Measurements from ENCODE around the gene ANKRD13A.

DNA sequence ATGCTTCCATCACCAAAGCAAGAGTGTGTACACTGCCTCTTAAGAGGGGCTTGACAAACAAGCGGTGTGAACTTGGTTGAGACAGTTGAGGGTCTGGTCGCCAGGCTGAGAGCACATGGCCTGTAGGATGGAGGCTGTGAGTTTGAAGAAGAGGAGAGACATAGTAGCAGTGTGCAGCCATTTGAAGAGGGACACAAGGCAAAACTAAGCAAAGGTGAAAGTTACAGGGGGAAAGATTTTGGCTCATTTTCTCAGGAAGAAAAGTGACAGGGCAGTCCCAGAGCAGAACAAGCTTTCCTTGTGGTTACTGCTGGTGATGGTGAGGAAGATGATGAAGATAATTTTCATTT is 60.4 kb downstream of the ANKRD13A start:
- TF ChIP-seq RBAK (CRISPR knock-in tag; IDR thresholded peaks at IDR 0.05) = no peak
- no peak for TF ChIP-seq ZNF672 (CRISPR knock-in tag; IDR thresholded peaks at IDR 0.05)
- TF ChIP-seq EZH2 (conservative IDR thresholded peaks at IDR 0.05; ENCODE audit: low read depth, low read length) = no peak
- no peak for TF ChIP-seq ZNF546 (CRISPR knock-in tag; conservative IDR thresholded peaks at IDR 0.05)
- TF ChIP-seq POLR2AphosphoS5 (IDR thresholded peaks at IDR 0.05; ENCODE audit: low read depth, low read length) = no peak
- TF ChIP-seq RNF2 (conservative IDR thresholded peaks at IDR 0.05; ENCODE audit: low read depth) = no peak
- TF ChIP-seq, protein P1, sequence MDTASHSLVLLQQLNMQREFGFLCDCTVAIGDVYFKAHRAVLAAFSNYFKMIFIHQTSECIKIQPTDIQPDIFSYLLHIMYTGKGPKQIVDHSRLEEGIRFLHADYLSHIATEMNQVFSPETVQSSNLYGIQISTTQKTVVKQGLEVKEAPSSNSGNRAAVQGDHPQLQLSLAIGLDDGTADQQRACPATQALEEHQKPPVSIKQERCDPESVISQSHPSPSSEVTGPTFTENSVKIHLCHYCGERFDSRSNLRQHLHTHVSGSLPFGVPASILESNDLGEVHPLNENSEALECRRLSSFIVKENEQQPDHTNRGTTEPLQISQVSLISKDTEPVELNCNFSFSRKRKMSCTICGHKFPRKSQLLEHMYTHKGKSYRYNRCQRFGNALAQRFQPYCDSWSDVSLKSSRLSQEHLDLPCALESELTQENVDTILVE (CRISPR knock-in tag; IDR thresholded peaks at IDR 0.05) = no peak
- TF ChIP-seq ATF1 (CRISPR knock-in tag; IDR thresholded peaks at IDR 0.05) = no peak
- TF ChIP-seq HNRNPK (IDR thresholded peaks at IDR 0.05; ENCODE audit: low read depth, low read length, poor library complexity, severe bottlenecking) = no peak
- TF ChIP-seq, protein P2, sequence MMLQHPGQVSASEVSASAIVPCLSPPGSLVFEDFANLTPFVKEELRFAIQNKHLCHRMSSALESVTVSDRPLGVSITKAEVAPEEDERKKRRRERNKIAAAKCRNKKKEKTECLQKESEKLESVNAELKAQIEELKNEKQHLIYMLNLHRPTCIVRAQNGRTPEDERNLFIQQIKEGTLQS (CRISPR knock-in tag; IDR thresholded peaks at IDR 0.05) = no peak
- TF ChIP-seq, protein P3, sequence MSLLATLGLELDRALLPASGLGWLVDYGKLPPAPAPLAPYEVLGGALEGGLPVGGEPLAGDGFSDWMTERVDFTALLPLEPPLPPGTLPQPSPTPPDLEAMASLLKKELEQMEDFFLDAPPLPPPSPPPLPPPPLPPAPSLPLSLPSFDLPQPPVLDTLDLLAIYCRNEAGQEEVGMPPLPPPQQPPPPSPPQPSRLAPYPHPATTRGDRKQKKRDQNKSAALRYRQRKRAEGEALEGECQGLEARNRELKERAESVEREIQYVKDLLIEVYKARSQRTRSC (CRISPR knock-in tag; IDR thresholded peaks at IDR 0.05; ENCODE audit: low read depth) = no peak

Data from HepG2 (cell line).